Measurements from ENCODE around the gene HNRNPDL.
"Not testable (repeated sequence)": the region's sequence is repeated elsewhere in the genome, so short reads cannot be mapped to it uniquely, and the experiment has no call there.

Gene HNRNPDL

DNA sequence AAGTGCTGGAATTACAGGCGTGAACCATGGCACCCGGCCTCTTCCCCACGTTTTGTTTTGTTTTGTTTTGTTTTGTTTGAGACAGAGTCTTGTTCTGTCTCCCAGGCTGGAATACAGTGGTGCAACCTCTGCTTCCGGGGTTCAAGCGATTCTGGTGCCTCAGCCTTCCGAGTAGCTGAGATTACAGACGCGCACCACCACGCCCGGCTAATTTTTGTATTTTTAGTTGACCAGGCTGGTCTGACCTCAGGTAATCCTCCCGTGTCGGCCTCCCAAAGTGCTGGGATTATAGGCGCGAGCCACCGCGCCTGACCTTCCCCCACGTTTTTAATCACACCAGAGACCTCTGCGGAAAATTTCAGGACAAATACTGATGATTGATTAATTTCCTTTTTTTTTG, 2.3 kb upstream of the HNRNPDL start:
- DNase-seq, result no peak

DNA sequence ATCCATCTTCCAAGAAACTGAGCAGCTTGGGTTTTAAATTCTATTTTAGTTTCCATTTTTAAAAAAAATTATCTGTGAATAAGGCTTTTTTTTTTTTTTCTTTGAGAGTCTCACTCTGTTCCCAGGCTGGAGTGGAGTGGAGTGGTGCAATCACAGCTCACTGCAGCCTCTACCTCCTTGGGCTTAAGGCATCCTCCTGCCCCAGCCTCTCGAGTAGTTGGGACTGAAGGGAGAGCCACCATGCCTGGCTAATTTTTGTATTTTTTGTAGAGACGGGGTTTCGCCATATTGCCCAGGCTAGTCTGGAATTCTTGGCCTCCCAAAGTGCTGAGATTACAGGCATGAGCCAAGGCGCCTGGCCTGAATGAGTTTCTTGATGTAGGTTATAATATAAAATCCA, 1.6 kb upstream of the HNRNPDL start:
- no peak for DNase-seq

DNA sequence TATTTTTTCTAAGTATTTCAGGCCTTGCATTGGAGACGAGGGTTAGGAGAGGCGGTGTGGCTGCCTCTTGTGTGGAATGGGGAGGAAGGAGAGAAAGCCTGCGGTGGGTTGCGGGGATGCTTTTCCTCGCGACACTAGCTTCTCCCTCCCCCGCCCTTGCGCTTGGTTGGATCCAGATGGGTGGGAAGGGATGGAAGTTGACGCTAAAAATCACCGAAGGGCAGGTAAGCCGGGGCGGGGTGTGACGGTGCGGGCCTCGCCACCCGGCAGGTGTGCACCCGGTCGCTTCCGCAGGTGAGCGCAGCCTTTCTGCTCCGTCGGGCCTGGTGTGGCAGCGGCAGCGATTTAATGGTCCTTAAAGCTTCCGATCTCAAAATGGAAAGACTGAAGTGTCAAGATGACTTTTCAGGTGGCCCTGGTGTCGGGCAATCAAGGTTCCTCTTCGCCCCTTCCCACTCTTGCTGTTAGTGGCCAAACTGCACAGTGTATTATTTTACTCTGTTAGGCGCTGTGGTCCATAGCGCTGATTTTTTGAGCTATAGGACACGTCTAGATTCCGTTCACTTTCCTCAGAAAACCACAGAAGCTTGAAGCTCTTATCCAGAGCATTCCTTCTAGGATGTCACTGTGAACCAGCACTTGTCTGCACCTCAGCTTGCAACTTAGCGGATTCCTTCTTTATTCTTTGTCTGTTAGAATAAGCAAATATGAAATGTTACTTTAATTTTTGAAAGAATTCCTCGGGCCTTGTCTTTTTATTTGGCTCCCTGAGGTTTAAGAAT, 893 bp upstream of the HNRNPDL start:
- DNase-seq, result peak; percentile 43

DNA sequence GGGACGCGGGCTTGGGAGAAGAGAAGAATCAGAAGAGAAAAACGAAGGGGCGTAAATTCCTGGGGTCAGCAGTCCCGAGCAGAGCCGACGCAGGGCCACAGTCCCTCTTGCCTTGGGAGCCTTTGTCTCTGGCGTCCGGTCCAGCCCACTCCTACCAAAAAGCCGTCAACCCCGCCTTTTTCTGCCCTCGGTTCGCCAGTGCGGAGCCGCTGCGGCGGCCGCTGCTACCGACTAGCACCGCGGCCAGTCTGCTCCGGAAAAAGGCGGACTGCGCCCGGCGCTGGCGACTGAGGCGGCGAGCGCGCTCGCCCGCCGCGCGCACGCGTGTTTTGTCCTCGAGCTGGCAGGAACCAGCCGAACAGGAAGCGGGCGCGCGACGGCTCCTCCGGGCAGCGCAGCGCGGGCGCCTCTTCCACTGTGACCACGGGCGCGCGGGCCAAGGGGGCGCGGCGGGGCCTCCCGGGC, 502 bp downstream of the HNRNPDL start:
- peak; percentile 61 for DNase-seq

DNA sequence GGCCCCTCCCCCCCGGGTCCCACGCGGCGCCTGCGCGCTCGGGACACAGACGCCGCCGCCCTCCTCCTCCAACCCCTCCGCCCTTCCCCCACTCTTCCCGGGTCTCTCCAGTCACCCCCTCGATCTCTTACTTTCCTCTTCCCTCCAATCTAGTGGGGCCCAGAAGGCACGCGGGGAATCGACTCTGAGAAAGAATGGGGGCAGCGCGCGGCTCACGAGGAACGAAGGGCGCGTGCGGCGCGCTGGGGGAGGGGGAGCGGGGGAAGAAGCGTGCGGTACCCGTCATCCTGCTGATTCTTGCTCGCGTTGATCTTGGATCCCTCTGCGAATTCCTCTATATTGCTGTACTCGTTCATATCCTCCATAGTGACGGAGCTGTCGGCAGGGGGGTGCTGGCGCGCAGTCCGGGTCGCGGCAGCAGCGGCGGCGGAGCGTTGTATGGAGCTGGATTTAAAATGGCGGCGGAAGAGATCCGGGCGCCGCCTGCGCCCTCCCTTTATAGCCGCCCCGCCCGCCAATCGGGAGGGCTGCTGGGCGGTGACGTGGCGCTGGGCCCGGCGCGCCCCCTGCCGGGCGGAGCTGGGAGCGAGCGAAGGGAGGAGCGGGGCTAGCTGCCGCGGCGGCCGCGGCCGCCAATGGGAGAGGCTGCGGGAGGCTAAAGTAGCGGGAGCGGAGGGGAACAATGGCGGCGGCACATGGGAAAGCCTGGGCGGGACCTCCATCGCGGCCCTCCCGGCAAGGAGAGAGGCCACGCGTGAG, 1.1 kb downstream of the HNRNPDL start:
- DNase-seq, result peak; percentile 90

DNA sequence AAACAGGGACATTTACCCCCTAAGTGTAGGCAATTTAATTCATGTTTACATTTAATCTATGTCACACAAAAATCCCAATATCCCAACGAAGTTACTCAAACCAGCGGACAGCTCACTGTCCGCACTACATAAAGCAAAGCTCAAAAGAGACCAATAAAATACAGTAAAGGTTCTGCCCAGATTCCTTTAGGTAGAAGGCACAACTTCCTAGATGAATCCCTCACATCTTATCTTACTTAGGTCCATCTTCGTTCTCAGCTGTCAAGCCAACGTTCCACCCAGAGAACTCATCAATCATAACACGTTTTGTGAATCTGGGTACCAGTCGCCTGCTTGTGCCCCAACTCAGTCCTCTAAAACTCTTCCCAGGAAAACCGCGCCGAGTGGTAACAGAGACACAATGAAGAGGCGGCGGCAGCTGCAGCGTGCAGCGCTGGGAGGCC, 1.7 kb downstream of the HNRNPDL start:
- DNase-seq, result no peak

DNA sequence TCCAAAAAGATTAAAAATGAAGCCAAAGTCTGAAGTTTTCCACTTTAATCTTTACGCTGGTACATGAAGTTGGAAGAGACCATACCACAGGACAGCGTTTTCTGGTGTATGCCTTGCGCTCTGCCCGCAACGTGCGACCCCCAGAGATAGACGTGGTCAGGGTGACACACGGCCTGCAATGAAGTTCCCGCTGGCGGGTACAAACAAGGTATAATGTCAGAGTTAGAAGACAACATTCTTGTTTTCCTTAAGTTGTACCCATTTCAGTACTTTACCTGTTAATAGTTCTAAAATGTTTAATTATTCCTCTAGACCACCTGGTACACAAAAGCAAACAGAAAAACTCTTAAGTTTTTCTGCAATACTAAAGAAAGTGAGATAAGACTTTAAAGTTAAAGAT, 4.8 kb downstream of the HNRNPDL start:
- DNase-seq, result no peak

DNA sequence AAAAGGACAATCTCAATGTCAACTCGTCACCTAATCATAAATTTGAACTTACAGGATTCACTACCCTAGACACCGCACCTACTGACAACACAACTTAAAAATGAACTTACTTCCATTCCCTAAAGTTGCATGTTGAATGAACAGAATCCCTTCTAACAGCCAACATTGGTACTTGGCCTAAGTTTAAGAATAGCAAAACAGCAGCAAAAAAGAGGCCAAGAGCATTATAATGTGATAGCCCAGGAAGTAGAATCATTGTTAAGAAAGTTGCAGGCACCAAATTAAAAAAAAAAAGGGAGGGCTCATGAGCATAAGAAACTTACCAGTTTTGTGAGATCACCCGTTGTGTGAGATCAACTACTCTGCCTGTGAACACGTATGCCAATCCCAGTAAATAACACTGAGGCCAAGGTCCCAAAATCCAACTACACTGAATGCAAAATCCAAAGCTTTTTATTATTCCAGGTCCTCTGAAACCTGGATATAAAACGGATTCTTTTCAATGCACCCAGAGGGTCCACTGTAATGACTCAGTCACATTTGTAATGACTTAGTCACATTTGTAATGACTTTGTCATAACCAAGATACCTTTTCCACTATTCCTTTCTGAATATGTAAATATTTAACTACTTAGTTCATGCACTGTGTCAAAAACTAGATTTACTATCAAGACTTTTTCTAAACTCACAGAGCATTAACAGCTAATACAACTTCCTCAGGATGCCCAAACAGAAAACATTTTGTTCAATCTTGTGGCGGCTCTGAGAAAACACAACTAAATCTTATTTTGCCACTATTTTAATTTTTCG, 6.8 kb downstream of the HNRNPDL start:
- peak; percentile 76 for DNase-seq

DNA sequence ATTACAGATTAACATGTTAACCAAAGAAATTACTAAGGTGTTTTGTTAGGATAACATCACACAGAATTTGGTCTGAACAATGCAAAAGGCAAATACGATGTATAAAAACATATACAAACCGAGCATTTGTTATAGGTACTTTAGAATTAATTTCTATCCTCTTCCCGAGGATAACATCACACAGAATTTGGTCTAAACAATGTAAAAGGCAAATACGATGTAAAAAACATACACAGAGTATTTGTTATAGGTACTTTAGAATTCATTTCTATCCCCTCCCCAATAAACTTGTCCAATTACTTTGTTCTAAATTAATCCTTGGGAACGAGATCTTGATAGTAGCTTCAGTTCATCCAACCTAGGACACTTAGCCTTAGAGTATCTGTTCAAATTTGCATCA, 7.6 kb downstream of the HNRNPDL start:
- no peak for DNase-seq

DNA sequence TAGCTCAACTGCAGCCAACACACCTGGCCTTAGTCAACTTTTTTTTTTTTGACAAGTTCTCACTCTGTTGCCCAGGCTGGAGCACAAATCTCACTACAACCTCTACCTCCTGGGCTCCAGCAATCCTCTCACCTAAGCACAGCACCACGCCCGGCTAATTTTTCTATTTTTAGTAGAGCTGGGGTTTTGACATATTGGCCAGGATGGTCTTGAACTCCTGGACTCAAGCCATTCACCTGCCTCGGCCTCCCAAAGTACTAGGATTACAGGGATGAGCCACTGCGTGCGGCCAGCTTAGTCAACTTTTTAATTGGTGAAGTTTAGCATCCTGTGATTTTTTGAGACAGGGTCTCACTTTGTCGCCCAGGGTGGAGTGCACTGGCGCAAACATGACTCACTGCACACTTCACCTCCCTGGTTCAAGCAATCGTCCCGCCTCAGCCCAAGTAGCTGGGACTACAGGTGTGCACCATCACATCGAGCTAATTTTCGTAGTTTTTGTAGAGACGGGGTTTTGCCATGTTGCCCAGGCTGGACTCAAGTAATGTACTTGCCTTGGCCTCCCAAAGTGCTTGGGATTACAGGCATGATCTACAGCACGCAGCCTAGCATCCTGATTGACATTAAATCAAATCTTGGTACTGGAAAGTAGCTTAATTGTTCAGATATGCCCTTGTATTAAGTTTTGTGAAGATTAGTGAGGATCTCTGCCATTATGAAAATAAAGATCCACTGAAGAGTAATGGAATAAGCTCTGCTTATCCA, 8.3 kb downstream of the HNRNPDL start:
- DNase-seq, result no peak

DNA sequence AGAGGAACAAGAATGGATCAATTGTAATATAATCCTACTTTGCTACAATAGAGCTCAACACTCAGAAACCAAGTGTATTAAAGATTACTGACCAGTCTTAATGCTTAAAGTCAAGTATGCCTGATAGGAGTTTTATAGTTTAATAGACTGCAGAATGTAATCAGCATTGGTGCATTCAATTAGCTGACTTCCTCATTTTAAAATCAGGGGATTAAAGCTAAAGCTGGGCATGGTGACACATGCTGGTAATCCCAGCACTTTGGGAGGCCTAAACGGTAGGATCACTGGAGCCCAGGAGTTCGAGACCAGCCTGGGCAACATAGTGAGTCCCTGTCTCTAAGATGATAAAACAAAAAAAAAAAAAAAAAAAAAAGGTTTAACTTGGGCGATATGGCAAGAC, 10.8 kb downstream of the HNRNPDL start:
- DNase-seq, result no peak

DNA sequence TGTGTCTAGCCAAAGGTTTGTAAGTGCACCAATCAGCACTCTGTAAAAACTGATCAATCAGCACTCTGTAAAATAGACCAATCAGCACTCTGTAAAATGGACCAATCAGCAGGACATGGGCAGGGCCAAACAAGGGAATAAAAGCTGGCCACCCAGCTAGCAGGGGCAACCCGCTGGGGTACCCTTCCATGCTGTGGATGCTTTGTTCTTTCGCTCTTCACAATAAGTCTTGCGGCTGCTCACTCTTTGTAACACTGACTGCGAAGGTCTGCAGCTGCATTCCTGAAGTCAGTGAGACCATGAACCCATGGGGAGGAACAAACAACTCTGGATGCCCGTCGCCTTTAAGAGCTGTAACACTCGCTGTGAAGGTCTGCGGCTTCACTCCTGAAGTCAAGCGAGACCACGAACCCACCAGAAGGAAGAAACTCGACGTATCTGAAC, 14.3 kb downstream of the HNRNPDL start:
- DNase-seq, result no peak

DNA sequence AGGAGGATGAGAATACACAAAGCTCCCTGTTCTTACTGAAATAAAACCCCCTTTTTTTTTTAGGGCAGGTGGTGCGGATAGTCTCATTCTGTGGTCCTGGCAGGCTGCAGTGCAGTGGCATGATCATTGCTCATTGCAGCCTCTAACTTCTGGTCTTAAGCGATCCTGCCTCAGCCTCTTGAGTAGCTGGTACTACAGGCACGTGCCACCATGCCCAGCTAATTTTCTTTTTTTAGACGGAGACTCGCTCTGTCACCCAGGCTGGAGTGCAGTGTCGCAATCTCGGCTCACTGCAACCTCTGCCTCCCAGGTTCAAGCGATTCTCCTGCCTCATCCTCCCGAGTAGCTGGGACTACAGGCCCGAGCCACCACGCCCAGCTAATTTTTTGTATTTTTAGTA, 15.2 kb downstream of the HNRNPDL start:
- not testable (repeated sequence) for DNase-seq

DNA sequence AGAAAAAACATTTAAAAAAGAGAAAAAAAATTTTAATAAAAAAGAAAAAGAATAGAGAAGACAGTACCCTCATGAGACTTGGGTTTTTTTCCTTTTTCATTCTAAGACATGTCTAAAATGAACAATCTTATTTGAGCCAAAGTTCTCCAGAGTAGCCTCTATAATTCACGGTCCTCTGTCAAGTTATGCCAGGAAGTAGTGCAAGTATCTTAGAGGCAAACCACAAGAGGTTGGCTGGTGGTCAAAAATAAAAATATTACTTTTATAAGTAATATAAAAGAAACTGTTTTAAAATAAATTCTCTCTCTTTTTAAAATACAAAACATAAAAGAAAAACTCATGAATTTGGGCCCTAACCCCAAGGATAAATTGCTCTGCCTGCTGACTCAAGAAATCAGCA, 26.5 kb downstream of the HNRNPDL start:
- DNase-seq, result no peak

DNA sequence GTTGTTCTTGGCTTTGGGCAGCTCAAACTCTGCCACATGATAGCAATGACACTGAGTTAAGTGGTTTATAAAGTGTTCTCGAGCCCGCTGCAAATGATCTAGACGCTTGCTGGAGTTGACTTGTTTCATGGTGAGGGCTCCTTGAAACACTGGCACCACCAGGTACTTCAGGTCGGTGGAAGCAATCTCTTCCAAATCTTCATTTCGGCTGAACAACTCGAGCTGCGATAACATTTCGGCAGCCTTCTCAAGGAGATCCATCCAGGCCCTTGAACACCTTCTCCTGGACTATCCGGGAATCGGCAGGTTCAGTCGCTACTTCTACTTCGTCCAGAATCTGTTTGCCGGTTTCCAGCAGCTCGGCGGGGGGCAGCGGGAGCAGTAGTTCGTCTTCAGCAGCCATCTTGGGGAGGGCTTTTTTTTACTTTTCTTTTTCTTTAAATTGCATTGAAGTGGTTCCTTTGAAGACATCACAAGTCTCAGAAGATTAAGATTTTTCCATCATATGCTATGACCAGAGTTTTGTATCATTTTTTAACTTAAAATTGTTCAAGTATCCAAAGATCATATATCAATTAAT, 28.0 kb downstream of the HNRNPDL start:
- no peak for DNase-seq

DNA sequence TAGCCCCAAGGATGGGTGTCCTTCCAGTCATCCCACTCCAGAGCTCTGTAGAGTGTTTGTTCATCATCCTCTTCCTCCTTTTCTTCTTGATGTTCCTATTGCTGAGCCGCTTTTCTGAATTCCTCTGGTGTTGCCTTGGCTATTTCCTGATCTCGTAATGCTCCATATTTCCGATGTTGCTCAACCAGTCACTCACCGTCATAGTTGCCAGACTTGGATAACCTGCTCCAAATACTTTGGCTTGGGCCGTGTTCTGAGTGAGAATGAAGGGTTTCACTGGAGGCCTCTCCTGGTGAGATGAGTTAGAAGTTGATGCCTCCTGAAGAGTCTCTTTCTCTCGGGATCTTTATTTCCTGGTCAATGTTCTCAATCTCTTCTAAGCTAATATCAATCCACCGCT, 28.7 kb downstream of the HNRNPDL start:
- no peak for DNase-seq

DNA sequence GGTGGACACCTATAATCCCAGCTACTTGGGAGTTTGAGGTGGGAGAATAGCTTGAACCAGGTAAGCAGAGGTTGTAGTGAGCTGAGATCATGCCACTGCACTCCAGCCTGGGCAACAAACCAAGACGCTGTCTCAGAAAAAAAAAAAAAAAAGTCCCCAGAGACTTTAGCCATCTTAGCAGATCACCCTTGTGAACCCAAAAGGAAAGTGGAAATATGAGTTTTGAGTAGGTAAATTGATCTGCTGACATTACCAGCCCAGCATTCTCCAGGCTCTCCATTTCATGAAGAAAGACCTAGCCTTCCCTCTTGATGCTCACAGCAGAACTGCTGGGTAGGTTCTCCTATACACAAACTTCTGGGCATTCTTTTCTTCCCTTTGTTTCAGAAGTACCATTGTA, 32.0 kb downstream of the HNRNPDL start:
- DNase-seq, result no peak

DNA sequence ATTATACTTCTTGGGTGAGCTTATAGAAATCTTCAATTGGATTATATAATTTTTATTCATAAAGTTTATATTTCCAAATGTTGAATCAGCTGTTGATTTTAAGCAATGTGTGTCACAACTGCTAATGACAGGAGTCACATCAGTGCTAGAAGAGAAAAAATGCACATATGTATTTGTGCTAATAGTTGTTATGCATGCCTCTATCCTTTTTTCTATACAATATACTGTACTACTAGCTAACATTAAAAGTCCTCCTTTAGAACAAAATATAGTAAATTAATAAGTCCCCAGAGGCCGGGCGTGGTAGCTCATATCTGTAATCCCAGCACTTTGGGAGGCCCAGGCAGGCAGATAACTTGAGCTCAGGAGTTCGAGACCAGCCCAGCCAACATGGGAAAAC, 32.7 kb downstream of the HNRNPDL start:
- no peak for DNase-seq

DNA sequence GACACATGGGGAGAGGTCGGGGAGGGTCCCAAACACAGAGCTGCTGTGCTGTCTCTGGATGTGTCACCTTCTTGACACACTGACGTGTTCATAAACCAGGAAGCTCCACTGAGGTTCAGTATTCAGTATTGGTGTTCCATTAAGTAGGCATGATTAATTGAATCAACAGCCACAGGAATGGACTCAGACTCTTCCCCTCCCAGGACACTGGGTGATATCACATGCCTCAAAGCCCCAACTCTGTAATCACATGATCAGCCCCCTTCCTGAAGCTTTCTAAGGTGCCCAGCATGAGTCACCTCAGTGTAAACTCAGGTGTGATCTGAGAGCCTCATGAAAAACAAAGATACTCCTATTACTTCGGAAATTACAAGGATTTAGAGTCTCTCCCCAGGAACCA, 35.4 kb downstream of the HNRNPDL start:
- DNase-seq, result no peak

DNA sequence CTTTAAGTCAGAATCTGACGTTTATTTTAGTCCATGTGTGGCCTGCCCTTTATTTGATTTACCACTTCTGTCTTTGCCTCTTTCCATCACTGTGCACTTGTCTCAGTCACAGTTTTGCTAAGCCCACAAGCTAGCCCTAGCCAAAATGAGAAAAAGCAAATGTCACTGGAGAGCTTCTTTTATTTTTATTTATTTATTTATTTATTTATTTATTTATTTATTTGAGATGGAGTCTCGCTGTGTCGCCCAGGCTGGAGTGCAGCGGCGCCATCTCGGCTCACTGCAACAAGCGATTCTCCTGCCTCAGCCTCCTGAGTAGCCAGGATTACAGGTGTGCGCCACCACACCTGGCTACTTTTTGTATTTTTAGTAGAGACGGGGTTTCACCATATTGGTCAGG, 40.2 kb downstream of the HNRNPDL start:
- DNase-seq, result not testable (repeated sequence)

DNA sequence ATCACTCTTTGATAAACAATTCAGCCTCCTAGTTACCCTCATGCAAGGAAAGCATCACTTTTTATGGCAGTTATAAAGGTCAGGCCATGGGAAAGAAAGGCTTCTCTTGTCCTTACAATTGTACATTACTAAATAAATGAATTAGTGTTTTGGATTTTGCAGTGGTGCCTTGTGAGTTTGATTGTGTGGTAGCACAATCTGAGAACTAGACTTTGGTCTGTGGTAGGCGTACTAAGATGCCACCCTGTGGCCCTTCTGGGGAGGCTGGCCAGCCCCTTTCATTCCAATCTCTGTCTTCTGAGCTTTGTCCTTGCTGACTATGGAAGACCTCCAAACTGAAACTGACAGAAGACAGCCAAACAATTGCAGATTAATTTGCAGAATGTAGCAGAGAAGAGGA, 41.9 kb downstream of the HNRNPDL start:
- DNase-seq, result no peak

DNA sequence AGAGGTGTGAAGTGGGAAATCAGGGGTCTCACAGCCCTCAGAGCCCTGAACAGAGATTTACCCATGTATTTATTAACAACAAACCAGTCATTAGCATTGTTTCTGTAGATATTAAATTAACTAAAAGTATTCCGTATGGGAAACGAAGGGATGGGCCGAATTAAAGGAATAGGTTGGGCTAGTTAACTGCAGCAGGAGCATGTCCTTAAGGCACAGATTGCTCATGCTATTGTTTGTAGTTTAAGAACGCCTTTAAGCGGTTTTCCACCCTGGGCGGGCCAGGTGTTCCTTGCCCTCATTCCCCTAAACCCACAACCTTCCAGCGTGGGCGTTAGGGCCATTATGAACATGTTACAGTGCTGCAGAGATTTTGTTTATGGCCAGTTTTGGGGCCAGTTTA, 44.0 kb downstream of the HNRNPDL start:
- not testable (repeated sequence) for DNase-seq

Measured in fibroblast of skin of back (primary cell).